ENCODE data around the gene EFNA5. TPM values are rescaled to one million over a fixed set of nuclear protein-coding genes. Genes with fewer than 3 reads are reported as not detected.

Gene EFNA5
- total RNA-seq, 2 experiments from 2014 or later = not detected

DNA sequence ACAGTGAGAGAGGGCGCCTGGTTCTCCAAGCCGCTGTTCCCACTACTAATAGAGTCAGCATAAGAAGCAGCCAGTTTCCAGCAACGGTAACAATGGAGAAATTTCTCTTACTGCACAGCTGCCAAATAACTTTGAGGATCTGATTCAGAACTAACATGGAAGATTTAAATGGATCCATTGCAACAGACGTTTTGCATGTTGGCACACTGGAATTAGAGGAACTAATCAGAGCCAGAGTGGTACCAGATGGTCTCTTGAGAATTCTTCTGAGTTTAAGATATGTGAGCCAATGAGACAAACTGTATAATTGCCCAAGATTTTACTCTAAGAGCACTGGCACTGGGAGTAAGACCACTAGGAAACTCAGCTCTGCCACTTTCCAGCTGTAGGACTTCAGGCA, 186.5 kb downstream of the EFNA5 start:
- POLR2A ChIA-PET = no interaction called here
- Mint-ChIP-seq H3K4me3 (no peak overlapping the region), H3K9me3 (peaks cover 19% of the 10 kb centered on the region), H3K27ac (no peak overlapping the region), H3K27me3 (peaks cover 14% of the 10 kb centered on the region), H3K4me1 (peaks cover 13% of the 10 kb centered on the region), H3K36me3 (peaks cover 8% of the 10 kb centered on the region)
- ATAC-seq (ENCODE audit: low read depth) = no peak
- DNase-seq = no peak

DNA sequence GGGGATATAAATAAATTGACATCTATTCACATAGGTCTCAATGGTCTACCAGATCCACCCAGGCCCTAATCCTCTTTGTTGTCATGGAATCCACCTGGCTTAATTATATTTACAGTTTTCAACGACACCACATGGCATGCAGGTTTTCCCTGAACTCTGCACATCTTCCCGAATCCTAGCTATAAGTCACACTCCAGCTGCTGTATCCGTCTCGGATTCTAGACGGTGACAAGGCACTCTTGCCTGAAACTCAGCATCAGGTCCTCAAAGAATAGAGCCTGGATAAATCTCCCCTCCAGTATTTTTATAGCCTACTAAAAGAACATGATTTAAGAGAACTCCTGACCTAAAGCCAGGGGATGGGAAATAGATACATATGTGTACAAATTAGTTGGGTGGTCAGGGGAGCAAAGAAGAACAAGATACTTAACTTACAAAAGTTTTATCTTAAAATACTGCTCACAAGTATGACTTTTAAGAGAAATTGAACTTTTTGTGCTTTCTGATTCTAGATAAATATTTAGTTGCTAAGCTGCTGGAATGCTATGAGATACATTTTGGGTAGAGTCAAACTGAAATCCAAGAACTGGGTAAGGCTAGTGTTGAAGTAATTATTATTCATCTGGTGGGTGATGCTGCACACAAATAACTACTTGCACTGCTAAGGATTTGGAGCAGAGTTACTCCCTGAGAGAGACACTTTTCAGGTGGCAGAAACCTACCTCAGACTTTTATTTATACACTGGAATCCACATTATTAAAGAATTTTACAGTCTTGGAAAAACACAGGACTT, 187.3 kb downstream of the EFNA5 start:
- no peak for ATAC-seq (ENCODE audit: low read depth)
- Mint-ChIP-seq H3K27me3 (peaks cover 14% of the 10 kb centered on the region), H3K4me3 (no peak overlapping the region), H3K4me1 (peaks cover 13% of the 10 kb centered on the region), H3K9me3 (peaks cover 19% of the 10 kb centered on the region), H3K27ac (no peak overlapping the region), H3K36me3 (peaks cover 8% of the 10 kb centered on the region)
- DNase-seq = no peak
- POLR2A ChIA-PET = no interaction called here

DNA sequence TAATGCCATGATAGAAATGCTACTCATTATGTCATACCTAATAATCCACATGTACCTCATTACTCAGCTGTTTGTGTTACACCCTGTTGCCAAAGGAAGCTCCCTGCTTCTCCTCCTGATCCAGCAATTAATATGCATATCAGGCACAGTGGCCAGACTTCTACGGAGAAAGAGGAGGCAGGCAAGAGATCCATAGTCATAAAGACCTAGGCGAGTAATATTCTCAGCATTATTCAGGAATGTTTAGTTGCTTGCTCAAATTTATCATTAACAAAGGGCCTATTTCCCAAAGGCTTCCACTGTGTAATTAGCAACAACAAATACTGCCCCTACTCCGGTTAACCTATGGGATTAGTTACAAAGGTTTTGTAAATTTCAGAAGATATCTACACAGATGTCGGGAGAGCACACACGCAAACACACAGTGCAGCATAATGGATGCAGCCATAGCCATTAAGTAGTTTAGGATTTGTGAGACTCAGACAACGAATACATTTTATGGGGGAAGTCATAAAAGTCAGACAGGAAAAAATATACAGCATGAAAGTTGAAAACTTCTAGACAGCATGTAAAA, 192.6 kb downstream of the EFNA5 start:
- Mint-ChIP-seq H3K9me3 (no peaks in the 10 kb centered on the region), H3K27ac (no peak overlapping the region), H3K4me3 (no peak overlapping the region), H3K4me1 (peaks cover 3% of the 10 kb centered on the region), H3K36me3 (no peaks in the 10 kb centered on the region), H3K27me3 (peaks cover 13% of the 10 kb centered on the region)
- DNase-seq (no peak), ATAC-seq (ENCODE audit: low read depth) (no peak)
- POLR2A ChIA-PET = no interaction called here

DNA sequence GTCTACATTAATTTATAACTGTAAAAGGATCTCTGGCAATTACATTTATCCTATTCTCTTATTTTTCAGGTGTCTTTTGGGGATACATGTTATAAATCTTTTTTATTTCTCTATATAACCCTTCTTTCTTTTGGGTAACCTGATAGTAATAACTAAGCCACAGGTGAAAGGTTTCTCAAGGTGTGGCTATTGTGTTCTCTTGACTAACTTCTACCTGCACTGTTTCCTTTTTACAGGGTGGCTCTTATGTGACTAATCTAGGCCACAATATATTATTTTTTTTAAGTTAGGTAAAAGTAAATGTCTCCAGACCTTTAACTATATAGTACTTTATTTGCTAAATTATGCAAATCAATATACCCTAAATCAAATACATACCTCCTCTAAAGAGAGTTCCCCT, 193.2 kb downstream of the EFNA5 start:
- DNase-seq = no peak
- Mint-ChIP-seq H3K36me3 (no peaks in the 10 kb centered on the region), H3K4me1 (peaks cover 3% of the 10 kb centered on the region), H3K4me3 (no peak overlapping the region), H3K27me3 (peaks cover 16% of the 10 kb centered on the region), H3K9me3 (no peaks in the 10 kb centered on the region), H3K27ac (no peak overlapping the region)
- POLR2A ChIA-PET = no interaction called here
- no peak for ATAC-seq (ENCODE audit: low read depth)

DNA sequence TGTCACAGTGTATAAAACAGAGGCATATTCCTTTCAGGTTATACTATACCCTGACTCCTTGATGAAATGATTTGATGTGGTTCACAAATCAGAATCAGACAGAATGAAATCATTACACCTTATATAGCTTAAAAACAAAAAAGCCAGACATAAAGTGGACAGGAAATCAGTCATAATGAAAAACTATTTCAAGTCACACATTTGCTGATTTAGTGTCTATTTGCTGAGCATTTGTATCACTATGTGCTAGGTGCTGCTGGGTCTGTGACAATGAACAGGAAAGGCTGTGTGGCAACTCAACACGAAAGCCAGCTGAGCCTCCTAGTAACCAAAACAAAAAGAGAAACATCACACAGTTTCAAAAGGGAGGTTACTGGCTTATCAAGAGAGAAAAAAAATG, 194.0 kb downstream of the EFNA5 start:
- H3K36me3 Mint-ChIP-seq = no peaks in the 10 kb centered on the region
- H3K27ac Mint-ChIP-seq = no peak overlapping the region
- POLR2A ChIA-PET = no interaction called here
- ATAC-seq (ENCODE audit: low read depth) (peak; percentile 45), DNase-seq (no peak)
- peaks cover 16% of the 10 kb centered on the region for H3K27me3 Mint-ChIP-seq
- H3K4me3 Mint-ChIP-seq = no peak overlapping the region
- H3K9me3 Mint-ChIP-seq = no peaks in the 10 kb centered on the region
- peaks cover 3% of the 10 kb centered on the region for H3K4me1 Mint-ChIP-seq

DNA sequence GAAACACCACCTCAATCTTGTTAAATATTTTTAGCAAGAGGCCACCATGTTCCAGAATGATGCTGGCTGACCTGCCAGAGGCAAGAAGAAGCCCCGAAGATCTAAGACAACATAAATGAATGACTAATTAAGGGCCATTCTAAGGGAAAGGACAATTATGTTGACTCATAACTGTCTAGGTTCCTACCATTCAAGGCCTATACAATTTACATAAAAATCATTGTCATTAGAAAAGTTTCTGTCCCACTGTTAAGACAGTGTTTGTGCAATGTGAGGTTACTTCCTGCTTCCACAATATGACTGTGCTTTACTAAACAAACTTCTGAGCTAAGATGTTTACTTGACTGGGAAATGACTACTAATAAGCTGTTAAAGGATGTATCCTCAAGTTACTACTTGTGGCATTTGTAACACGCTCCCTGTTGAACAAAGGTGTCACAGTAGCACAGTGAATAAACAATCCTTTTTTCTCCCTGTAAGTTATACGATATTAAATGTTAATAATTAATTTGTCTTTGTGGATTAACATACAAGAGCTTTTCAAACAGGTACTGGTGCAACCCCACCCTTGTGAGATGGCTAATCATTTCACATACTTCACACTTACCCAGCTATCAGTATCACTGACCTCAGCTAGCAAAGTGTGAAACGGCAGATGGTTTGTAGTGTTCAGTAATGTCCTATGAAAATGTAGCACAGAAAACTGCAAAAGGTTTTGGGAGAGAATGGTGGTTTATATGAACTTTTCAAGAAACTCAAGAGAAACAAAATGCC, 195.8 kb downstream of the EFNA5 start:
- Mint-ChIP-seq H3K36me3 (no peaks in the 10 kb centered on the region), H3K27ac (no peak overlapping the region), H3K27me3 (peaks cover 5% of the 10 kb centered on the region), H3K4me3 (no peak overlapping the region), H3K4me1 (peaks cover 3% of the 10 kb centered on the region), H3K9me3 (no peaks in the 10 kb centered on the region)
- ATAC-seq (ENCODE audit: low read depth) = no peak
- POLR2A ChIA-PET = no interaction called here
- no peak for DNase-seq

DNA sequence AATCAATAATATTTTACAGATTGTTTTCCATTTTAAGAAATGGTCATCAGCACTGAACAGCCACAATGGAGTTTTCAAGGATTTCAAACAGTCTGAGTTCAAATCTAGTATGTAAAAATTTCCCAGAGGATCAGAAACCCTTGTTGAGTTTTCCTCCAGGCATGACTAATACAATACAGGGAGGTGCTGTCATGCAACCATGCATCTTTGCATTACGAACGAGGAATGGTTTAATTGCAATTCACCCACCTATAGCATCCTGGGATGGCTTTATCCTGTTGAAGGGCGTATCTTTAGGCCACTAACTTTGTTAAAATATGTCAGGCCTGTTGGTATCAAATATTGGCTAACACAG, 196.4 kb downstream of the EFNA5 start:
- Mint-ChIP-seq H3K9me3 (no peaks in the 10 kb centered on the region), H3K4me3 (no peak overlapping the region), H3K27ac (no peak overlapping the region), H3K36me3 (no peaks in the 10 kb centered on the region), H3K27me3 (peaks cover 5% of the 10 kb centered on the region), H3K4me1 (peaks cover 8% of the 10 kb centered on the region)
- DNase-seq (no peak), ATAC-seq (ENCODE audit: low read depth) (no peak)
- POLR2A ChIA-PET = no interaction called here

DNA sequence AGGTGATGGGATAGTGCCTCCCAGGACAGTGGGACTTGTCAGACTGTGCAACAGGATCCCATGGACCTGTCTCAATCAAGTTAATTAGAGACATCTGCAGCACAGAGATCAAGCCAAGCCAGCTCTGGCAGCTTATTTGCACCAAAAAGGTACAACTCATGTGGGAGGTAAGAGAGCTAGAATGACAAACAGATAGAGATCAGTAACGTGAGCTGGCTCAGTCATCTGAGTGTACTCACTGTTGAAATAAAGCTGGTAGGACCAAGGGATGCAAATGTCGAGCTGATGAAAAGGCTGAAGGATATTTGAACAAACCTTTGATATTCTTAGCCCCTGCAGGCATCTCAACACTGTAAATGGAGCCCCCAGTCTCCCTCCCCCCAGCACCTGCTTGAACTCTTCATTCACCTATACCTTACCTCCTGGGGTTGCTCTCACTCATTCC, 198.1 kb downstream of the EFNA5 start:
- no peak overlapping the region for H3K4me3 Mint-ChIP-seq
- peaks cover 7% of the 10 kb centered on the region for H3K27me3 Mint-ChIP-seq
- peaks cover 10% of the 10 kb centered on the region for H3K4me1 Mint-ChIP-seq
- H3K9me3 Mint-ChIP-seq = no peaks in the 10 kb centered on the region
- H3K36me3 Mint-ChIP-seq = no peaks in the 10 kb centered on the region
- POLR2A ChIA-PET = no interaction called here
- ATAC-seq (ENCODE audit: low read depth) (no peak), DNase-seq (no peak)
- no peak overlapping the region for H3K27ac Mint-ChIP-seq

DNA sequence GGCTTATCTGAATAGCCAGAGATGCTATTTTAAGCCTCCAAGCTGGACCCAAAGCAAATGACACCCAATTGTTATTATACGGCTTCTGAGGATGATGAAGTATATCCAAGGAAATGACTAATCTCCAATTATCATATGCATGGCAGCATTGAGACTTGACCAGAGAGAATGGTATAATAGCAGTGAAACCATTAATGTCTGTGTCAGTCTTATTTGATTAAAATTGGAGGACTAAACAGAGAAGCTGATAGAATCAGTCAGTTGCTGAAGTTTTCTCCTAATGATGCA, 200.5 kb downstream of the EFNA5 start:
- no peaks in the 10 kb centered on the region for H3K9me3 Mint-ChIP-seq
- H3K27me3 Mint-ChIP-seq = peaks cover 5% of the 10 kb centered on the region
- no peaks in the 10 kb centered on the region for H3K36me3 Mint-ChIP-seq
- POLR2A ChIA-PET = no interaction called here
- no peak overlapping the region for H3K27ac Mint-ChIP-seq
- DNase-seq (no peak), ATAC-seq (ENCODE audit: low read depth) (no peak)
- H3K4me1 Mint-ChIP-seq = peaks cover 6% of the 10 kb centered on the region
- H3K4me3 Mint-ChIP-seq = no peak overlapping the region

DNA sequence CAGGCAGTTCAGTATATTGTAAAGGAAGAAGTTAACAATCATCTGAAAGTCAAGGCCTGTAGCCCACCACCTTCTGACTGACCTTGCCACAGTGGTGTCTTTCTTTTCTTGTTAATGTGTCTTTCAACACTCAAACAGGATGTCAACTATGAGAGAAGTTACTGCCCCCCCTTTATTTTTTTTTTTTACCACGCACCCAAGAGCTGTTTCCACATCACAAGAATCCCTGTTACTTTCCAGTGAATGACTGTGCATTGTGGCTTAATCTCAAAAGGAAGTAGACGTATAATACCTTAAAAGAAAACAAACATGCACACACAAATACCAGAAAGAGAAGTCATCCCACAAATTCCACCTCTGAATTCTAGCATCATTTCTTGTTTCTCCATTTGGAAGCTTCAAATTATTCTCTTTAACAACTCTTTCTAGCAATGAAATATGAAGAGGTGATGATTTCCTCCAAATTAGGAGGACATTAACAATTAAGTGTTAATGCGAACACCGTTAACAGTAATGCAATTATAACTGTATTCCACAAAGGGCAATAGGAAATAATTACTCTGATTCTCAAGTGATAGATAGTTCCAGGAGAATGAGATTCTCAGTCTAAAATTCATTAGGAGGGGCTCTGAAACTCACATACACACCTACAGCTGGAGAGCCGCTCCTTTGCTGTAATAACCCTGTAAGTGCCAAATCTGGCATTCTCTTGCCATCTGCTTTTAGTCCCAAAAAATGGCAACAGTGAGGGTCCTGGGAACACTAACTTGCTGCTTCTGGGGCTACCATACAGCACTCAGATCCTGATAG, 201.0 kb downstream of the EFNA5 start:
- H3K4me3 Mint-ChIP-seq = no peak overlapping the region
- no peaks in the 10 kb centered on the region for H3K9me3 Mint-ChIP-seq
- no peak for DNase-seq
- H3K36me3 Mint-ChIP-seq = no peaks in the 10 kb centered on the region
- no peak overlapping the region for H3K27ac Mint-ChIP-seq
- H3K27me3 Mint-ChIP-seq = peaks cover 5% of the 10 kb centered on the region
- peaks cover 6% of the 10 kb centered on the region for H3K4me1 Mint-ChIP-seq
- ATAC-seq (ENCODE audit: low read depth) = no peak
- POLR2A ChIA-PET = no interaction called here

DNA sequence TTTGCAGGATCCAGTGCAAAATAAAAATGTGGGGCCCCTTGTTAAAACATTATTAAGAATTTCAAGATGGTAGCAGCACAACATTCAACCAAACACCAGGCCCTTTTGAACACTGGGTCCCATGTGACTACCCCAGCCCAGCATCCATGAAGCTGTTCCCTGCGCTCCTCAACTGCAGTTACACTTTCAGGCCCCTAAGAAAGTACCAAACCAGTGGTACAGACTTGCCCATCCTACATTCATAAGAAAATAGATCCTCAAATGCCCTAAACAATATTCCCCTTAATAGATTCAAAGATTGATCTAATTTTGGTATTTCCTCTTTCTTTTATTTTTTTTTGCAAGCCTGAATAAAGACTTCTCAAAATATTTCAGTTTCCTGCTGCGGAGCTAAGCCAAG, 201.7 kb downstream of the EFNA5 start:
- Mint-ChIP-seq H3K27ac (no peak overlapping the region), H3K9me3 (no peaks in the 10 kb centered on the region), H3K36me3 (no peaks in the 10 kb centered on the region), H3K27me3 (peaks cover 5% of the 10 kb centered on the region), H3K4me3 (no peak overlapping the region), H3K4me1 (peaks cover 6% of the 10 kb centered on the region)
- DNase-seq = no peak
- POLR2A ChIA-PET = no interaction called here
- no peak for ATAC-seq (ENCODE audit: low read depth)

DNA sequence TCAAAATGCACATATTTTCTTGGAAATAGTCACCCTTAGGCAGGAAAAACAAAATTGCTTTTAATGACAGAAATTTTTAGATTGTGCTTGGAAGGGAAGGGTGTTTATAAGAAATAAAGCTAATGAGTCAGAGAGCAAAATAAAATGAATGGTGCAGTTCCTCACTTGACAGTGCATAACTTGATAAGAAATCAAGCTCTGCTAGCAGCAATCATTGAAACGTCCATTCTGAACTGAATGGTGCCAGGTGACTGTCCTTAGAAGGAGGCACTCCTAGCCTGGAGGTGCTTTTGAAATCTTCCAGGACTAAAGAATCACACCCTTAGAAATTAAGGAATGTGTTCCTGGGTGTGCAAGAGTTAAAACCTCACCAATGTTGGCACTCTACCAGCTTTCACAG, 202.5 kb downstream of the EFNA5 start:
- DNase-seq (no peak), ATAC-seq (ENCODE audit: low read depth) (no peak)
- H3K27ac Mint-ChIP-seq = no peak overlapping the region
- H3K9me3 Mint-ChIP-seq = no peaks in the 10 kb centered on the region
- no peaks in the 10 kb centered on the region for H3K36me3 Mint-ChIP-seq
- H3K27me3 Mint-ChIP-seq = peaks cover 5% of the 10 kb centered on the region
- POLR2A ChIA-PET = no interaction called here
- peaks cover 6% of the 10 kb centered on the region for H3K4me1 Mint-ChIP-seq
- H3K4me3 Mint-ChIP-seq = no peak overlapping the region

DNA sequence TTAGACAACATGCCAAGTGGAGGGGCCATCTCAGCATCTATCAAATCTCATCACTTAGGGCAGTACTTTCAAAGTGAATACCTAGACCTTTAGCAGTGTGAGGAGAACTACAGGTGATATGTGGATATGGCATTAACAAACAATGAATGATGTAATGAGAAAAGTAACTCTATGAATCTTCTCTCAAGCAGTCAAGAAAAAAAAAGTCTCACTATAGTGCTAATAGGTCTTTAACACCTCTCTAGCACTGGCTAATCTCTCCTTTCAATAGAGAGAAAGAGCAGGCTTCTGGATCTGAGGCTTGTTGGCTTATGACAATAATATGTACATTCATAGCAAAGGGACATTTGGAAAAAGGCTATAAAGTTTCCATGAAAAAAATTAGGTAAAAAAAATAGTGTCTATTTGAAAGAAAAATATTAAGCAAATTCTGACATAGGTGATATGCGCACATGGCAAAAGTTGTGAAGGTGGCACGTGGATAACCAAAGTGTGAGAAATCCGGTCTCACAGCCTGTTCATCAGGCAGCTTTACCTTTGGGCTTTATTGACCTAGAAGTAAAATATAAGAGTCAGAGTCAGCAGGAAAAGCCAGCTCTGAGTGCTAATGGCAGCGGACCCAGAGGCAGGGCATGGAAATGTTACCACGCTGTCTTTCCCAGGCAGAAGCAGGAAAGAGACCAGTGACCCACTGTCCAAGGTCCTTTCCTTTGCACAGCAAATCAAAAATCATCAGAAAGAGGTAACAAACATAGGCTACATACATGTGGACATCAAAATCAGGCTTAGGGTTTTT, 203.4 kb downstream of the EFNA5 start:
- no peak overlapping the region for H3K4me3 Mint-ChIP-seq
- peaks cover 2% of the 10 kb centered on the region for H3K27me3 Mint-ChIP-seq
- DNase-seq (no peak), ATAC-seq (ENCODE audit: low read depth) (no peak)
- H3K4me1 Mint-ChIP-seq = peaks cover 6% of the 10 kb centered on the region
- H3K27ac Mint-ChIP-seq = no peak overlapping the region
- H3K9me3 Mint-ChIP-seq = no peaks in the 10 kb centered on the region
- POLR2A ChIA-PET = no interaction called here
- H3K36me3 Mint-ChIP-seq = no peaks in the 10 kb centered on the region
